GM21717 (cell line): ENCODE measurements around the gene TTLL10.
"Not testable (repeated sequence)": the region's sequence is repeated elsewhere in the genome, so short reads cannot be mapped to it uniquely, and the experiment has no call there.

Experiments used
- ATAC-seq: cut with Tn5 transposase; IDR thresholded peaks from one replicate; pipeline ENCODE4 v1.9.1; 2021; ENCODE audit warnings: mild to moderate bottlenecking, moderate library complexity; ENCODE audit not compliant: unreplicated experiment

The TTLL10 gene

GRCh38 chr1:1170215-1171091 is 3.2 kb upstream of the TTLL10 start:
- ATAC-seq, result no peak

GRCh38 chr1:1171161-1171545 is 2.5 kb upstream of the TTLL10 start:
- ATAC-seq, result no peak

GRCh38 chr1:1171546-1172340 is 1.9 kb upstream of the TTLL10 start:
- no peak for ATAC-seq

- ATAC-seq, result no peak
Measured at GRCh38 chr1:1173061-1173792, 453 bp upstream of the TTLL10 start.

GRCh38 chr1:1175221-1176062 is 1.8 kb downstream of the TTLL10 start:
- ATAC-seq, result no peak

- ATAC-seq, result not testable (repeated sequence)
Measured at GRCh38 chr1:1176063-1176761, 2.5 kb downstream of the TTLL10 start.

GRCh38 chr1:1176931-1177330 is 3.3 kb downstream of the TTLL10 start:
- ATAC-seq, result no peak

GRCh38 chr1:1177452-1178206 is 3.9 kb downstream of the TTLL10 start:
- no peak for ATAC-seq

- ATAC-seq, result no peak
Measured at GRCh38 chr1:1178794-1179331, 5.2 kb downstream of the TTLL10 start.

GRCh38 chr1:1179346-1179982 is 5.8 kb downstream of the TTLL10 start:
- ATAC-seq, result no peak

- ATAC-seq, result no peak
Measured at GRCh38 chr1:1179983-1180861, 6.5 kb downstream of the TTLL10 start.

GRCh38 chr1:1181129-1181937 is 7.7 kb downstream of the TTLL10 start:
- no peak for ATAC-seq

- no peak for ATAC-seq
Measured at GRCh38 chr1:1181938-1182410, 8.3 kb downstream of the TTLL10 start.

- ATAC-seq, result no peak
Measured at GRCh38 chr1:1182491-1183220, 9.0 kb downstream of the TTLL10 start.

- ATAC-seq, result no peak
Measured at GRCh38 chr1:1183221-1183747, 9.6 kb downstream of the TTLL10 start.
